Measurements from ENCODE around the gene ADGRF3.
"Not testable (repeated sequence)": the region's sequence is repeated elsewhere in the genome, so short reads cannot be mapped to it uniquely, and the experiment has no call there.

The ADGRF3 gene

DNA sequence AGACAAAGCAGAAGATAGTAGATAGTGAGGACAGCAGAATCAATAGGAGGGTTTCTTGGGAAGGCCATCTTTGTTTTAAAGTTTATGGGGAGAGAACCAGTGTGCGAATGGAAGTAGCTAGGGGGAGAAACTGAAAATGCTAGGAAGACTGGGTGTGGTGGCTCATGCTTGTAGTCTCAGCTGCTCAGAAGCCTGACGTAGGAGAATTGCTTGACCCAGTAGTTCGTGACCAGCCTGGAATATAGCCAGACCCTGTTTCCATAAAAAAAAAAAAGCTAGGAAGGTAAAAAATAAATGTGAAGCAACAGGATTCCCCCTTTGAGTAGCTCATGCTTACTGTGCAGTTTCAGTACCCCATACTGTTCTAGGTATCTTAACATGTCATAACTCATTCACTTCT is 36.0 kb upstream of the ADGRF3 start:
- H3K27ac ChIP-seq, result no peak overlapping the region

DNA sequence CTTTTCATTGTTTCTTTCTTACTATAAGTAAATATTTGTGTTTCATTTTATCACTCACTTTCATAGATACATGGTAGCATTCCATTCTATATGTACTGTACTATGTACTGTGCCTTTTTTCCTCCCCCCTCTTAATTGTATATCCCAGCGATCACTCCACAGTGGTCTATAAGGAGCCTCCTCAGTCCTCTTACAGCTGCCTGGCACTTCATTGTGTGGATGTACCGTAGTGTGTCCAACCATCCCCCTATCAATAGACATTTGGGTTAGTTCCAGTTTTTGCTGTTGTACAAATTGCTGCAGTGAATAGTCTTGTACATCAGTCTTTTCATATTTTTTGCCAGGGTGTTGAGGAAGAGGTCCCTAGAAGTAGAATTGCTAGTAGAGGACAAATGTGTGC is 33.7 kb upstream of the ADGRF3 start:
- no peak overlapping the region for H3K27ac ChIP-seq
- TF ChIP-seq, protein P1, sequence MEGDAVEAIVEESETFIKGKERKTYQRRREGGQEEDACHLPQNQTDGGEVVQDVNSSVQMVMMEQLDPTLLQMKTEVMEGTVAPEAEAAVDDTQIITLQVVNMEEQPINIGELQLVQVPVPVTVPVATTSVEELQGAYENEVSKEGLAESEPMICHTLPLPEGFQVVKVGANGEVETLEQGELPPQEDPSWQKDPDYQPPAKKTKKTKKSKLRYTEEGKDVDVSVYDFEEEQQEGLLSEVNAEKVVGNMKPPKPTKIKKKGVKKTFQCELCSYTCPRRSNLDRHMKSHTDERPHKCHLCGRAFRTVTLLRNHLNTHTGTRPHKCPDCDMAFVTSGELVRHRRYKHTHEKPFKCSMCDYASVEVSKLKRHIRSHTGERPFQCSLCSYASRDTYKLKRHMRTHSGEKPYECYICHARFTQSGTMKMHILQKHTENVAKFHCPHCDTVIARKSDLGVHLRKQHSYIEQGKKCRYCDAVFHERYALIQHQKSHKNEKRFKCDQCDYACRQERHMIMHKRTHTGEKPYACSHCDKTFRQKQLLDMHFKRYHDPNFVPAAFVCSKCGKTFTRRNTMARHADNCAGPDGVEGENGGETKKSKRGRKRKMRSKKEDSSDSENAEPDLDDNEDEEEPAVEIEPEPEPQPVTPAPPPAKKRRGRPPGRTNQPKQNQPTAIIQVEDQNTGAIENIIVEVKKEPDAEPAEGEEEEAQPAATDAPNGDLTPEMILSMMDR (IDR thresholded peaks at IDR 0.05), result no peak
- no peak for TF ChIP-seq ZFX (IDR thresholded peaks at IDR 0.05; ENCODE audit: borderline replicate concordance)

More for the DNA sequence above, 36.0 kb upstream of the ADGRF3 start:
- no peak for TF ChIP-seq ZFX (IDR thresholded peaks at IDR 0.05; ENCODE audit: borderline replicate concordance)
- TF ChIP-seq, protein P1 (IDR thresholded peaks at IDR 0.05), result no peak

DNA sequence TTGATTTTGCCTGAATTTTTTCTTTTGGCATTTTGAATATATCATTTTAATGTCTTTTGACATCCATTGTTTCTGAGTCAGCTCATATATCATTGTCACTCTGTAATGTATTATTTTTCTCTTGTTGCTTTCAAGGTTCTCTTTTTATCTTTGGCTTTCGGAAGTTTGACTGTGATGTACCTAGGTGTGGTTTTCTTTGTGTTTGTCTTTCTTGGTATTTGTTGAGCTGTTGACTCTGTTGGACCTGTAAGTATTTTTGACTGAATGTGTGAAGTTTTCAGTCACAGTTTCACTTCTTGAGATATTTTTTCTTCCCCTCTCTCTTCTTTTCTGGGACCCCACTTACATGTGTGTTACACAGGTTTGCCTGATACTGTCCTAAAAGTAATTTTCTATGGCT is 30.2 kb upstream of the ADGRF3 start:
- TF ChIP-seq, protein P1 (IDR thresholded peaks at IDR 0.05), result no peak
- TF ChIP-seq ZFX (IDR thresholded peaks at IDR 0.05; ENCODE audit: borderline replicate concordance), result no peak
- no peak overlapping the region for H3K27ac ChIP-seq

DNA sequence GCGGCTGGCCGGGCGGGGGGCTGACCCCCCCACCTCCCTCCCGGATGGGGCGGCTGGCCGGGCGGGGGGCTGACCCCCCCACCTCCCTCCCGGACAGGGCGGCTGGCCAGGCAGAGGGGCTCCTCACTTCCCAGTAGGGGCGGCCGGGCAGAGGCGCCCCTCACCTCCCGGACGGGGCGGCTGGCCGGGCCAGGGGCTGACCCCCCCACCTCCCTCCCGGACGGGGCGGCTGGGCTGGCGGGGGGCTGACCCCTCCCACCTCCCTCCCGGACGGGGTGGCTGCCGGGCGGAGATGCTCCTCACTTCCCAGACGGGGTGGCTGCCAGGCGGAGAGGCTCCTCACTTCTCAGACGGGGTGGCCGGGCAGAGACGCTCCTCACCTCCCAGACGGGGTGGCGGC is 24.3 kb upstream of the ADGRF3 start:
- H3K27ac ChIP-seq, result not testable (repeated sequence)

DNA sequence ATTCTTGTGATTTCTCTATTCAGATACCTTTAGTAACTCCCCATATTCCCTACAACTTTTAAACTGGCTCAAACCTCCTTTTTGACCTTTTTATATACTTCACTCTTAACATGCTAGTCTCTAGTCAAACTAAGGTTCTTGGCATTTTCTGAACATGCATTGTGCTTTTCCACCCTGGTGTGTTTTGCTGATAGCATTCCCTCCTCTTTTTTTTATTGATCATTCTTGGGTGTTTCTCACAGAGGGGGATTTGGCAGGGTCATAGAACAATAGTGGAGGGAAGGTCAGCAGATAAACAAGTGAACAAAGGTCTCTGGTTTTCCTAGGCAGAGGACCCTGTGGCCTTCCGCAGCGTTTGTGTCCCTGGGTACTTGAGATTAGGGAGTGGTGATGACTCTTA is 23.1 kb upstream of the ADGRF3 start:
- not testable (repeated sequence) for H3K27ac ChIP-seq

DNA sequence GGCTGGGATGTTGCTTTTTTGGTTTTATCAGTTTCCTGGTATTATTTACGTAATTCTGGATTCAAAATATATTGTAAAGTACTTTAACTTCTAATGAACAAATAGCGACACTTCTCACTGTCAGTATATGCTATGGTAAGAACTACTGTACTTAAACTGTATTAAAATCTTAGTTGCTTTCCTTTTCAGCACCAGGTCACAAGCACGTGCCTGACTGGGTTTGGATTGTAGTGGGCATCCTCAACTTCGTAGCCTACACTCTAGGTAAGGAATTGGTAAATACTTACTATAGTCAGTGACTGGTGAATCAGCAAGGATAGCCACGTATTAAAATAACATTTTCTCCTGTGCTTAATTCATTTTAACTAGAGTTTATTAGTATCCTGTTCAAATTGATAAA is 20.4 kb upstream of the ADGRF3 start:
- no peak overlapping the region for H3K27ac ChIP-seq
- TF ChIP-seq ZFX (IDR thresholded peaks at IDR 0.05; ENCODE audit: borderline replicate concordance), result no peak
- TF ChIP-seq, protein P1 (IDR thresholded peaks at IDR 0.05), result no peak

DNA sequence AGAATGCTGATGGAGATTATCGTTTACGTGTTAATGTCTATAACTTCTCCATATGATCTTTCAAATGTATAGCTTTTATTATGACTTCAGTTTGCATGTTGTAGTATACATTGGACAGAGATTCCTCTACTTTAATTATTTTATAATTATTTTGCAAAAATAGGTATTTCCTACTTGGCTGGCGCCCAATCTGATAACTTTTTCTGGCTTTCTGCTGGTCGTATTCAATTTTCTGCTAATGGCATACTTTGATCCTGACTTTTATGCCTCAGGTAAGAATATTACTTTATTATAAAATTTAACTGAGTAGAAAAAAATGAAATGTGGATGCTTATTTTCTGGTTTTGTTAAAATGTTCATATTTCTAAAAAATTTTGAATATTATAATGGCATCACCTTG is 18.1 kb upstream of the ADGRF3 start:
- TF ChIP-seq, protein P1 (IDR thresholded peaks at IDR 0.05), result no peak
- no peak for TF ChIP-seq ZFX (IDR thresholded peaks at IDR 0.05; ENCODE audit: borderline replicate concordance)
- H3K27ac ChIP-seq, result no peak overlapping the region

DNA sequence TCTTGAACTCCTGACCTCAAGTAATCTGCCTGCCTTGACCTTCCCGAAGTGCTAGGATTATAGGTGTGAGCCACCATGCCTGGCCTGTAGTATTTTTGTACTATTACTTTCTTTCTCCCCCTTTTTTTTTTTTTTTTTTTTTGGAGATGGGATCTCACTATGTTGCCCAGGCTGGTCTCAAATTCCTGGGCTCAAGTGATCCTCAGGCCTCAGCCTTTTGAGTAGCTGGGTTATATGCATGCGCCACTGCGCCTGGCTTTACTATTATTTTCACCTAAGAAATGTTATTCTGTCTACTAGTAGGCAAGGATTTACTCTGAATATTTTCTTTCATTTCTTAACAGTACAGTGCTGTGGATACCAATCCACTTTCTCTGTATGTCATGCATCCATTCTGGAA is 17.4 kb upstream of the ADGRF3 start:
- TF ChIP-seq, protein P1 (IDR thresholded peaks at IDR 0.05), result no peak
- no peak overlapping the region for H3K27ac ChIP-seq

DNA sequence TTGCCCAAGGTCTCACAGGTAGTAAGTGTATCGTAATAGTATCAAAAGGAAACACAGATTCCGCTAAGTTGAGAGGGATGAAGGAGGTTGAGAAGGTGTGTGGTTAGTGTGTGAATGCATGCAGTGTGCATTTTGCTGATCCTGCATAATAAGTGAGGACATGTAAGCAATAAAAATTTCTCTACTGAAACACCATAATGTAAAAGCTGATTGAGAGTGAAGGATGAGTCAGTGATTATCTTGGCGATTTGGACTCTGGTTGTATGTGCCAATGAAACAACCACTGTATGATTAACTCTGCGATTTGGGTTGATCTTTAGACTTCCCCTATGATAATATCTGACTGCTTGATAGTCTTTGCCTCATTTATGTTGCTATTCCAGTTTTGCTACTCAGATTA is 16.7 kb upstream of the ADGRF3 start:
- no peak for TF ChIP-seq ZFX (IDR thresholded peaks at IDR 0.05; ENCODE audit: borderline replicate concordance)
- TF ChIP-seq, protein P1 (IDR thresholded peaks at IDR 0.05), result no peak
- H3K27ac ChIP-seq, result peak overlapping the region; percentile 4; the same call in 1 of the 2 replicates
